Testis (tissue), 2 donors: ENCODE results near the gene LRP8.

ENCODE experiments used
- CTCF ChIP-seq, 3 experiments: fragments of 450-650 bp in 2 of 3; fragments of 200-600 bp in 1 of 3; sonication (generic) in 1 of 3; IDR thresholded peaks; one replicate each; pipeline ENCODE4 v1.5.1; 2016 to 2019; ENCODE audit warnings: antibody characterized with exemption in 3 of 3, mild to moderate bottlenecking in 2 of 3, moderate library complexity in 1 of 3
- POLR2A ChIP-seq: fragments of 450-650 bp; IDR thresholded peaks from one replicate; pipeline ENCODE4 v1.6.1; 2017; ENCODE audit warnings: antibody characterized with exemption, mild to moderate bottlenecking, moderate library complexity

DNA sequence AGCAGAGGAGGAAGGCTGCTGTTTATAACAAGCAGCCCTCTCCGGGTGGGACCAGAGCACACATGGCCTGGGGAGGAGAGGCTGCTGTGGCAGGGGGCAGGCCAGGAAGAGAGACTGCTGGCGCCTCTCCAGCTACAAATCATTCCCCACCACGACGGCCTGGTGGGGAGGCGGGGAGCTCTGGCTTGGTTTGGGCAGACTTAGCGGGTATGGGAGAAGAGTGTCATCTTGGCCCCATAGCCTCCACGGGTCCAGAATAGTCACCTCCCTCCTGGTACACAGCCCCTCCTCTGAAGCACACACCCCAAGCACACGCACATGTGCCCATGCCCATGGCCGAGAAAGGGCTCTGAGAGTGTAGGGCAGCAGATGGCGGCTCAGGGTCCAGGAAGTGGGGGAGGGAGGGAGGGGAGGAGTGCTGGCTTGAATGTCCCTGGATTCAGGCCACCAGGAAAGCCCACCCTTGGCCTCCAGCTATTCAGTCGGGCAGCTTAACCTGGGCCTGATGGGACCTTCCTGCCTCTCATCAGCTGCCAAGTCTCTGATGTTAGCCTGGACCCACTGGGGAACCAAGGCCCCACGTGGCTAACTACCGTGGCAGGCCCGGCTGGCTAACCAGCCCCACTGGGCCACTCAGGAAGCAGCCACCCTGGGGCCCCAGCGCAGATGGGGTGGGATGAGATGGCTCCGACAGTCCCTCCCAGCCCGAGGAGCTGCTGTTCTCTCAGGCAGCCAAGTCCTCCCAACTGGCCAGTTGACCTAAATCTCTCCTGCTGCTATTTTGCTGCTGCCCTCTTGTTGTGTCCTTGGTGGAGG, 10.9 kb downstream of the LRP8 start:
- no peak for TF ChIP-seq CTCF (IDR thresholded peaks at IDR 0.05)
- TF ChIP-seq POLR2A, result no peak
